GM19239 (cell line): ENCODE data around the gene OTX1.

Source experiments
- DNase-seq: peaks from one replicate; pipeline ENCODE4 v3.0.0; 2011; ENCODE audit warnings: low spot score; ENCODE audit not compliant: insufficient read length
- FAIRE-seq: peaks from 2 replicates; lab custom pipeline; 2011; peaks lifted over from hg19 to GRCh38; lab: Jason Lieb, UNC

Gene OTX1

DNA sequence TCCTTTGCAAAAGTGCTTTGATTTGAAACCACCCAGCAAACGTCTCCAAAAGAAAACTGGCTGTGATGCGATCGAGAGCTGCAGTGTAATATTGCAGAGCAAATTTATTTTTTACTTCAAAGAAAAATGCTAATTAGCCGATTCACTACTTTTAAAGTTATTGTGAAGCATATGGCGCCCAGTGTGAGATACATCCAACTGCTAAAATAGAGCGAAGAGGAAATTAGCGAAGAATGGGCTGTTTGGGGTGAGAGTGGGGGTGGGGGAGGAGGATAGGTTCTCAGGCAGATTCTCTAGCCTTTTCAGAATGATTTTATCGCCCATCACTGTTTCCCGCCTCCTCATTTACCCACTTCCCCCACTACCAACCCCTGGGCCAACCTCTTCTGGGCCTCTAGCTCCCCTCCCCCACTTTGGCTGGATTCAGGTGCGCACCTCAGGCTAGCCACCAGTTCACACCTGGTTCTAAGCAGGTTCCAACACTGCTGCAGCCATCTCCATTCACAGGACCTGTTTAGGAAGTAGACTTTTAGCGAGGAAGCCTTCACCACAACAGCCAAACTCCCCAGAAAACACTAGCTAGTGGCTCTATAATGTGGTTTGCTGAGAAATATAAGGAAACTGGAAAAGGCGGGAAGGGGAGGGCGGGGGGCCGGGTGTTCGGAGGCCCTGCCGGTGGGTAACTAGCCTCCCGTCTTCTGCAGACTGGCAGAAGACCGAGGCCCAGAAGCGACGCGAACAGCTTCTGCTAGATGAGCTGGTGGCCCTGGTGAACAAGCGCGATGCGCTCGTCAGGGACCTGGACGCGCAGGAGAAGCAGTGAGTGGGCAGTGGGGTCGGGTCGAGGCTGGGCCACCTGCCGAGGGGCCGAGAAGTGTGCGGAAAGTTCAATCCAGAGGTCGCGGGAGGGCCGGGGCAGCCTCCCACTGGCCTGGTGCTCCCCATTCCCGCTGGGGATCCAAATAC lies 6.0 kb upstream of the OTX1 start:
- no peak for FAIRE-seq
- no peak for DNase-seq

DNA sequence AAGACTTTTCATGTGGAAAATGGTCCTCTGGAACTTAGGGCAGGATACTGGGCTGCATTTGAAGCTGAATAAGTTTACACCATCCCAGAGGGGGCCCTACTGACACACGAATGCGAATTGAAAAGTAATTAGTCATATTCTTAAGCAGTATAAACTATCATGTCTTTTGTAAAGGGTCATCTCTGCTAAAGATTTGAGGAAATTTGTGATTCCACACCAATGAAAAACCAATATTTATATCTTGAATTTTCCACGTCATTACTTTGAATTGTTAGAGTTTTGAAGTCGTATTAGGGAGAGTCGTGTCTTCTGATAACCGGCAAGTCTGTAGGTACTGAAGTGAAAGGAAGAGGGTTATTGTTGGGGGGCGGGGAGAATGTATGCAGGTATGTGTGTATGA lies 4.1 kb upstream of the OTX1 start:
- DNase-seq (no peak), FAIRE-seq (no peak)

DNA sequence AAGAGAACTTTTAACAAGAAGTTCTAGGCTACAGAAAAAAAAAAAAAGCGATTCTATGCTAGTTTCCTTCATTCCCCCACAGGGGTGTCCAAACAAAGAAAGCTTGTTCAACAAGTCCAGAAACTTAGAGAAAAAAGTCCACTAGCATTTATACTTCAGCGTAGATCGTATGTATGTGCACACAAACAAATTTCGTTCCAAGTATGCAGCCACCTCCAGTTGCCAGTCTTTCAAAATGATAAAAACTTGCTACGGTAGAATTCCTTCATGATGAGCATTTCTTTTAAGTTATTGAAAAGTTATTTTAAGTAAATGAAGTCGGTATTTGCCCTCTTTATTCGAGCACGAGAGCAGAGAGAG lies 3.7 kb upstream of the OTX1 start:
- no peak for FAIRE-seq
- no peak for DNase-seq

DNA sequence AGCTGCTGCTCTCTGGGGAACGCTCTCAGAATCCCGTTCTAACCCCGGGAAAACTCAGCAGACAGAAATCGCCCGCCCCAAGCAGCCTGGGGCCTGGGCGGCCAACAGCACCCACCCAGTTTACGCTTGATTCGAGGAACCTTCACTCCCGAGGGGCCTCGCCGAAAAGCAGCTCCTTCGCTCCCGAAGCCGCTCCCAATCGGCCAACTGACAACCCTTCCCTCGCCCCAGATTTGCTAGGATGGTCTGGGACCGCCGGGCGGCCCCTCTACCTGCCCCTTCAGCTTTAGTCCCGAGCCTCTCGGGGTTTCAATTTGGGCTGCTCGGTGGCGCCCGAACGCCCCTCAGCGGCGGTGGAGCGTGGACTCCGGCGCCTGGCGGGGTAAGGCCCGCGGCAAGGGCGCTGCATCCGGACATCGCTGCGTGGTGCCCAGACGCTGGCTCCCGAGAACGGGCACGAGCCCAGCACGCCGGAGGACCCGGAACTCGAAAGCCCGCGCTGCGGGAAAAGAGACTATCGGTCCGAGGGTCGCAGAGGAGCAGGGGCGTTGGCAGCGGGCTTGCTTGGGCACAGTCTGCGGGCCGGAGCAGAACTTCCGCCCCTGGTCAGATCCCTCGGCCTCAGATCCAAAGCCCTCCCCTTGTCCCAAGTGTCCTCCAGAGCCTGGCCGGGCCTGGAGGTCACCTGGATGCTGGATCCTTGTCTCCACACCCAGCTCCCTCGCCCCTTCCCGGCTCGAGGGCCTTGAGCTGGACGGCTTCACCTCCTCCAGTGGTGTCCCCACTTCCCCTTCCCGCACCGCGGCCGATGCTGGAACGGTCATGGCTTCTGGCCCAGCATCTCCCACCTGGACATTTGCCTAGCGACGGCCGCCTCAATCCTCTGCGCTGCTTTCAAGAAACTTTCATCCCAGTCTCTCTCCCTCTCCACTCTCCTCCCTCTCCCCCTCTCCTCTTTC lies 3.0 kb upstream of the OTX1 start:
- DNase-seq (peak; percentile 12), FAIRE-seq (no peak)

DNA sequence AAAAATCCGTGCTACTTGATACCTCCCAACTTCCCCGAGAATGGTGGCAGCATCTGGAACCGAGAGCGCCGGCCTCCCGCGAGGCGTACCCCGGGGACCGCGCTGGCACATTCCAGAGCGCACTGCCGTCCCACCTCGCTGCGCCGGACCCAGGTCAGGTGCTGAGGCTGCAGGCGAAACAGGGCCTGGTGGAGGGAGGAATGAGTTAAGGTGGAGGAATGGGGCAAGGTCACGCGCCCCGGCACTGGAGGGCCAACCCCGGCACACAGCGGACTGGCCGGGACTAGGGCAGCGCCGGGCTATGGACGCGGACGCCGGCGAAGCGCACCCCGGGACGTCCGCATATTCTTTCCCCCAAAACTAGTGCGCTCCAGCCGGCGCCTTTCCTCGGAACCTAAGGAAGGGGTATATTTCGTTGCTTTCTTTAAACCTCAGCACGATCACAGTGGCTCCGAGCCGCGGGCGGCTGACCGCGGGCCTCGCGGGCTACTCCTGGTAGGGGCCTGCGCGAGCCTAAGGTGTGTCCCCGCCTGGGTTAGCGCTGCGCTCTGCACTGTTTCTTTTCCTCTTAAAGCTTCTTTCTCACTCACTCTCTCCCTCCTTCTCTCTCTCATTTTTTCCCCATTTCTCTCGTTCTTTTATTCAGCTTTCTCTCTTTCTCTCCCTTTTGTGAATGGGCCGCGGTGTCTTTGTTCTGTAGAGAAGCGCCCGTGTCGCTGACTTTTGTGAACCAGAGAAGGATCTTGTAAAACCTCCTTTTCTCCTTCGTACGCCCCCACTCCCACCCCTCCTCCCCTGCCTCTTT lies 2.1 kb upstream of the OTX1 start:
- DNase-seq (no peak), FAIRE-seq (no peak)

DNA sequence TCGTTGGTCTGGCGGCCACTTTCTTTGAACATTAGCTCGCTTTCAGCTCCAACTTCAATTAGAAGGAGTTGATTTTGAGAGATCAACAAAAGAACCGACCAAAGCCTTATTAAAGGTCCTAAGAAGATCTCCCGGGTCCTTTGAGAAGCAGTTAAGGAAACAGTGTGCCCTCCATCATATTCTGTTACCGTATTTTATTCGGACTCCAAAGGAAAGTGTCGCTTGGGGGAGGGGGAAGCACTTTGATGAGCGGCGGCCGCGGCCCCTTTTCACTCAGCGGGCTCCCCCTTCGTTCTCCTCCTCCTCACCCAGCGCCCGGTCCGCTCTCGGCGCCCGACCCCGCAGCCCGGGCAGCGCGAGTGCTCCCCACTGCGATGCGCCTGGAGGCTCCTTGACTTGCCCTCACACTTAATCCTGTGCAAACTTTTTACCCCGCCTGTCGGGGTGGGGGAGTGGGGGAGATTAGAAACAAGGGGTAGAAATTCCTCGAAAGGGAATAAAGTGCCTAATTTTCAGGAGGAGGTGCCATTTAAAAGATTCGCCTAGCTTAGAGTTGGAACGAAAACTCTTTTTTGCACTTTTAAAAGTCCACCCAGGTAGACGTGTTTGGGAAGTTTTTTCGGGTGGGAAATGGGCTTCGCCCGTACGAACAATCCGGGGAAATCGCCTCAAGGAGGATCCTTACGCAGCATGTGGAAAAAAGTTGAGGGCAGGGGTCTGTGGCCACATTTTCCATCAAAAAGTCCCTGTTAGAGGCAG lies 1.2 kb upstream of the OTX1 start:
- DNase-seq (peak; percentile 7), FAIRE-seq (no peak)

DNA sequence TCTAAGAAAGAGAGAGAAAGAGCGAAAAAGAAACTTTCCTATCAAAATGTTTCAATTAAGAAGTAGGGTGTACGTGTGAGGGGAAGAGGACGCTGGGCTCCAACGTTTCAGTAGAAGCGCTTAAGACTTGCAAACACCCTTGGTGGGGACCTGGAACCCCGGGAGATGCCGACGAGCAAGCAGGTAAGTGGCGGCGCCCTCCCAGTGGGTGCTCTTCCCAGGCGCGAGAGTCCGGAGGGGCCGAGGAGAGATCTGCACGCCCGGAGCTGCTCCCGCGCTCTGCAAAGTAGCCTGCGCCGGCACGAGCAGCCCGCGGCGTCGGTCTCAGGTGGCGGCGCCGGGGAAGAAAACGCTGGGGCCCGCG lies 678 bp upstream of the OTX1 start:
- DNase-seq (no peak), FAIRE-seq (no peak)

DNA sequence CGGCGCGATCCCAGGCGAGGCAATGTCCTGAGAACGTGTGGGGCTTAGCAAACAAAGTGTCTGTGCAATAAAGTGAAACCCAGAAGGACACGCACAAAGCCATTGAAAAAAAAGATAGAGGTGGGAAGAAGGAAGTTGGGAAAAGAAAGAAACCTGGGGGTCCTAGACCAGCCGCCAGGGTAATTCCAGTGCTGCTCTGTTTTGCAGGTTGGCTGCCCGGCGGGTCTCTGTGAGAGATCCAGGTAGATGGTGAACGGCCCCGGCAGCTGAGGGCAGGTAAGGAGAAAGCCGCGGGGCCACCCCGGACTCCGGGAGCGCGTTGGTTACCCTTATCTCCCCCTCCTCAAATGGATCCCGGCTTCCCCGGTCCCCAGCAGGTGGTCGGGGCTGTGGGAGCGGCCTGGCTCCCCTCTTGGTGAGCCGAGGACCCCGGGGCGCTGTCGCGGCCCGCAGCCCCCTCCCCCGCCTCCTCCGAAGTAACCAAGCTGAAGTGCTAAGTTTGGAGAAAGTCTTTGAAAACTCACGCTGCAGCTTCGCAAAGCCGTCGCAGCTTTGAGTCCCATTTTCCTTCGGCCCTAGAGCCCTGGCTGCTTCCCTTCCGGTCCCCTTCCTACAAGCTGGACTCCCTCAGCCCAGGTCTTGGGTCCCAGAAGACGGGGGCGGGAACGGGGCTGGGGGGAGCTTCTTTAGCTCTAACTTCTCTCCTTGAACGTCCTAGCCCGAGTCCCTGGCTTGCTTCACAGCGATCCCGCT lies 588 bp downstream of the OTX1 start:
- FAIRE-seq (no peak), DNase-seq (peak; percentile 13)

DNA sequence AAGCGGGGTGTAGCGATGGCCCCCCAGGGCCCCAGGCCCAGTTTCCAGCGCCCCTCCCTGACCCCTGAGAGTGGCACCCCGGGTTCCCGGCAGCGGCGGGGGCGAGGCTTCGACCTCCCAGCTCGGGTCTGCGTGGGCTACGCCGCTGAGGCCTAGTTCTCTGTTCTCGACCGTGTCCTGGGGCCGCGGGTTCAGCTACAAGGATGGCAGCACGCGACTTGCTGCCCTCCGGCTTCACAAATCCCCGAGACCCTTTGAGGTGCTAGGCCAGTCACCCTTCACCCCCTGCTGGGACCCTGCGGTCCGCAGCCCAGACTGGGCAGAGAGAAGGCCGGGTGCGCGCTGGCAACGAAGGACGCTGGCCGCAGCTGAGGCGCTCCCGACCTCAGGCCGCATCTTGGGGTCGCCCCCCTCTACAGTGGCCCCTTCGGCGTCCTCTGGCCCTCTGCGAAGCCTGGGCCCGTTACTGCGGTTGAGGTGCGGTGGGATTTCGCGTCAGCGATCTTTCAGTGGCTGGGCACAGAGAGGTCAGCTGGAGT lies 1.2 kb downstream of the OTX1 start:
- DNase-seq = no peak
- FAIRE-seq = no peak

DNA sequence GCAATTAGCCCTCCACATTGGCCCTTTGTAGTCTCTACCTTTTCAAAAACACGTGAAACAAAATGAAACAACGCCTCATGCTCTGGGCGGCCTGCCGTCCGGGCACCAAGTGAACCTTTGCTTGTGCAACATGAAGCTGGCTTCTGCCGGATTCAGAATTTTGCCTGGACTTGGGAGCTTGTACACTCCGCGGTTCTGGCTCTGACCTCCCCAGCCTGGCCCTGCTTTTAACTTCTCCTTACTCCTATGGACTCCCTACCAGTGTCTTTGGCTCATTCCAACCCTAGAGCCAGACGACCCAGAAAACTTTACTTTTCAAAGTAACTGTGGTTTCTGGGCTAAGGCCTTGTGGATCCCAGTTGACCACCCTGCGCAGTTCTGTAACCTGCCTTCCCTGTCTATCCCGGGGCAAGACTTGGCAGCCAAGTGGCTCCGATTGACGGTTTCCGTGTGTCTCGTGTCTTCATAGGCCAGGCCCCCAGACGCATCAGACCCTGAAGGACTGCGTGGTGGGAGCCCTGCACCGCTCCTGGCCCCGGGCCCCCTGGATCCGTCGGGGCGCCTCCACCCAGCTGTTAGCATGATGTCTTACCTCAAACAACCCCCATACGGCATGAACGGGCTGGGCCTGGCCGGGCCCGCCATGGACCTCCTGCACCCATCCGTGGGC lies 1.9 kb downstream of the OTX1 start:
- DNase-seq = no peak
- no peak for FAIRE-seq

DNA sequence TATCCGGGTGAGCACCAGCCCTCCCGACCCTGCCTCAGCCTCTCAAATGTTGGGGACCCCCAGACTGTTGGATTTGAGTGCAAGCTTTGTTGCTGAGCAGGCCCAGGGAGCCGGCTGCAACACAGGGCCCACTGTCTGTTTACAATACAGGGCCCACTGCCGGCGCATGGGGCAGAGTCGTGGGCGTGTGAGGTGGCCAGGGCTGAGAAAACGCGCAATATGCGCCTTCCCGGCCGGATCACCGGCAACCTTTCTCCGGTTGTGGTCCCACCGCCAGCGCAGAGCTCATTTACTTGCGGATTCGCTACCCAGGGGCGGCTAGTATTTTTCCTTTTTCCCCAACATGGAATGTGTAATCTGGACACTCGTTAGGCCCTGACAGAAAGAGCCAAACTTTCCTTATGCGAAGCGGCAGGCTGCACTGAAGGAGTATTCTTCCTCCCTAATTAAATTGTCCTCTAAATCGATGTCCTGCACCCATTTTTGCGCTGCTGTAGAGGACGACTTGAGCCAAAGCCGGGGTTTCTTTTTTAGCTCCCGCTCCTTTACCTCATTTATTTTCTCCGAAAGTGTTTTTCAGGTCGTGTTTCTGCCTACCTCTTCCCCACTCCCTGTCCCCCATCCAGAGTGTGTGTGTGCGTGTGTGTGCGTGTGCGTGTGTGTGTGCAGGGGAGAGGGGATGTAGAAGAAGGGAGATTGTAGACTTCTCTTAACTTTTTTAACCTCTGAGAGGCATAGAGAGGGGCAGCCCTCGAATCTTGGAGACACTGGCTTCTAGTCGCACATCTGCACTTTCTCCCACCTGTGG lies 2.7 kb downstream of the OTX1 start:
- no peak for FAIRE-seq
- DNase-seq = no peak

DNA sequence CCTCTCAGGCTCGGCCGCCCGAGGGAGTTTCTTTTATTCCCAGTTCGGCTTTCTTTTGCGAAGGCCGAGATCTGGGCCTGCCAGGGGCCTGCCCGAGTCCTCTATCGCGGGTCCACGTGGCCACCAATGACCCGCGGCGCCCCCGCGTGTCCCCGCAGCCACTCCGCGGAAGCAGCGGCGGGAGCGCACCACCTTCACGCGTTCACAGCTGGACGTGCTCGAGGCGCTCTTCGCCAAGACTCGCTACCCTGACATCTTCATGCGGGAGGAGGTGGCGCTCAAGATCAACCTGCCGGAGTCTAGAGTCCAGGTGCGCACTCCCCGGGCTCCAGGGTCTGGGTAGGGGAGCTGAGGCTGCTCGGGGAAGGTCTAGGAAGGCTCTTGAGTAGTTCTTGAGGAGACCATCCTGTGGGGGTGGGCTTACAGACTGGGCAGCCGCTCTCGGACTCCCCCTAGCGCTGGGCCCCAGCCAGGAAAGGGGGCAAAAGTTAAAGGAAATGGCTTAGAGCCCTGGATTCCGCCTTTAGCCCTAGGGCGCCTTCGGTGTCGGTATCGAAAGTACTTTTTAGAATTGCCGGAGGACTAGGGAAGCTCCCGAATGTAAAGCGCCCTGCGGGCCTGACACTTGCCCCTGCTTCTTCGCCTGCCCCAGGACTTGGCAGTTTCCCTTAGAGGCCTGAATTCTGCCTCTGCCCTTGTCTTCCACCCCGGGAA lies 3.4 kb downstream of the OTX1 start:
- FAIRE-seq = peak; percentile 44

DNA sequence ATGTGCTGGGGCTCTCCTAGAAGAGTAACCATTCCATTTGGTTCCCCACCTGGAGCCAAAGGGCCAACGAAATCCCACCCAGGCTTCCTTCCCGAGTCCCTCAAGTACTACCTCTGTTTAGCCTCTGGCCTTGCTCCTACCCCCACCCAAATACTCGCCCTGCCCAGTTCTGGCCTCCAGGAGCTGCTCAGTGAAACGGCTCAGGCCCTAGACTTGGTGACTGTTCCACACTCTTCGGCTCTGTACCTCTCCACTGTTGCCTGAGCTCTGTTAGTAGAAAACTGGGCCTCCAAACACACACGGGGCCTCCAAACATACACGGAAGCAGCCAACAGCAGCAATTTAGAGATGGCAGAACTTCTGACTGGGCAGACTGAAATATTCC lies 4.2 kb downstream of the OTX1 start:
- DNase-seq (no peak), FAIRE-seq (no peak)

More for the DNA sequence above, 3.4 kb downstream of the OTX1 start:
- DNase-seq = peak; percentile 17

DNA sequence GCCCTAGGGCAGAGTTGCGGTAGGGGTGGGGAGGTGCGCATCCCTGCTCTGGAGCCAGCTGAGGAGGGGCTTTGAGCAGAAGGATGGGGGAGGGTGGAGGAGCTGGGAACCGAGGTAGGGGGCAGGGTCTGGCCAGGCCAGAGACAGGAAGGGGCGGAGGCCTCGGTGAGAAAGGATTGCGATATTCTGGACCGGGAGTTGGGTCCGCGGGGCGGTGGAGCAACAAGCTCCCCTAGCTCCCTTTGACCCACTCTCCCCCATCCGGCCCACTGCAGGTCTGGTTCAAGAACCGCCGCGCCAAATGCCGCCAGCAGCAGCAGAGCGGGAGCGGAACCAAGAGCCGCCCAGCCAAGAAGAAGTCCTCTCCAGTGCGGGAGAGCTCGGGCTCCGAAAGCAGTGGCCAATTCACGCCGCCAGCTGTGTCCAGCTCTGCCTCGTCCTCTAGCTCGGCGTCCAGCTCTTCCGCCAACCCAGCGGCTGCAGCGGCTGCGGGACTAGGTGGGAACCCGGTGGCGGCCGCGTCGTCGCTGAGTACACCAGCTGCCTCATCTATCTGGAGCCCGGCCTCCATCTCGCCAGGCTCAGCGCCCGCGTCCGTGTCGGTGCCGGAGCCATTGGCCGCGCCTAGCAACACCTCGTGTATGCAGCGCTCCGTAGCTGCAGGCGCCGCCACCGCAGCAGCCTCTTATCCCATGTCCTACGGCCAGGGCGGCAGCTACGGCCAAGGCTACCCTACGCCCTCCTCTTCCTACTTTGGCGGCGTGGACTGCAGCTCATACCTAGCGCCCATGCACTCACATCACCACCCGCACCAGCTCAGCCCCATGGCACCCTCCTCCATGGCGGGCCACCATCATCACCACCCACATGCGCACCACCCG lies 4.8 kb downstream of the OTX1 start:
- DNase-seq = peak; percentile 8
- no peak for FAIRE-seq

DNA sequence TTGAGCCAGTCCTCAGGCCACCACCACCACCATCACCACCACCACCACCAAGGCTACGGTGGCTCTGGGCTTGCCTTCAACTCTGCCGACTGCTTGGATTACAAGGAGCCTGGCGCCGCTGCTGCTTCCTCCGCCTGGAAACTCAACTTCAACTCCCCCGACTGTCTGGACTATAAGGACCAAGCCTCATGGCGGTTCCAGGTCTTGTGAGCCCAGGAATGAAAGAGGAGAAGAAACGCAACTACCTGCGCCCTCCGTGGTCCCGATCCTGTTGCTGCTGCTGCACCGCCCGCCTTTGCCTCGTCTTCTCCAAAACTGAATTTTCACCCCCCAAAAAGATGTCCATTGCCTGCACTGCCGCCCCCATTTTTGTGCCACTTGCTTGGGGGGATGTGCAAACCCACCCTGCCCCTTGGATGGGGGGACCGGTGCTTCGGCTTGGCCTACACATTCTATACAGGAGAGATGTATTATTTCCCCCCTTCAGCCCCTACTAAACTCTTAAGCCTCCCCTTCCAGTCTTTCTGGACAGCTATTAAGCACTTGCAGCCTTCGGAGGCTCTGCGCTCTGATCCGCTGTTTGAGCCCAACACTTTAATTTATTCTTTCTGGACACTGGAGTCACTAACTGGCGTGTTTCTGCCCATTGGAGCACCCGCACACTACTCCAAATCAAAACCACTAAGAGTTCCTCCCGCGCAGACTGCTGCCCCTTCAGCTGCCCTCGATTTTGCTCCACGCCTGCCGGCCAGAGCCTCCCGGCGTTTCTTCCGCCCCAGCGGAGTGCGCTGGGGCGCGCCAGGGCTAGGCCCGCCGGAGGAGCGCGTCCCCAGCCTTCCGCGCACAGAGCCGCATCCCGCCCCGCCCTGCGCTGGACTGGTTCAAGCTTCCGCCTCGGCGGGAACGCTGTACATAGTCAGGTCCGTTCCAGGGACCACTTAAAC lies 5.7 kb downstream of the OTX1 start:
- FAIRE-seq (peak; percentile 57), DNase-seq (peak; percentile 48)
